Right lobe of liver (tissue), 4 donors: ENCODE measurements around the gene CNOT8.

ENCODE experiments used
- CTCF ChIP-seq, 4 donors: fragments of 200-600 bp in 3 of 4; fragments of 450-650 bp in 1 of 4; IDR thresholded peaks; one replicate each; pipeline versions ENCODE4 v1.5.1 to v1.8.0; 2016 to 2022; ENCODE audit warnings: antibody characterized with exemption in 4 of 4, mild to moderate bottlenecking in 2 of 4
- POLR2A ChIP-seq: fragments of 450-650 bp; IDR thresholded peaks from one replicate; pipeline ENCODE4 v1.6.1; 2017; ENCODE audit warnings: antibody characterized with exemption, mild to moderate bottlenecking
- donor health status: DM: no; HTN: no; CAD: no.
- donor health status: DM: no; HTN: no; CAD: no.
- donor health status: DM: no; HTN: yes; CAD: no.

DNA sequence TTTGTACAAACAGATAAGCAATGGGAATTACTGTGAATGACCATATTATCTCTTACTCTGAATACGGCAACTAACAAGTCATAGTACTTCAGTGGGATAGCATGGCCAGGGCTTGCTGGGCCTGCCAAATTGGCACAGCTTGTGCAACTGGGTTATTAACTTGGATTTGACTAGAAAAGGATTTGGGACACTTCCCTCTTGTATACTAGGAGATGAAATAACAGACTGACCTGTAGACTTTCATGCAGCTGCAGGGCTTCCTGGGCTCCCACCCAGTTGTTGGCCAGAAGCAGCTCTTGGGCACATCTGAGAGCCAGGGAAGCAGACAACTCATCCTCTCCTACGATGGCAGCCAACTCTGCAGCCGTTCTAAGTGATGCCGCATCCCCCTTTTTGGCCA is 39.8 kb downstream of the CNOT8 start:
- no peak for TF ChIP-seq CTCF (IDR thresholded peaks at IDR 0.05)
- TF ChIP-seq POLR2A, result no peak
